WTC11 (cell line): Measurements from ENCODE around the gene LYZ.

Experiments
- CREB1 ChIP-seq: sonication (generic); formaldehyde crosslinking; IDR thresholded peaks from 2 replicates; pipeline ENCODE4 v1.8.0; 2023; ENCODE audit warnings: mild to moderate bottlenecking, missing genetic modification reagents
- CTCF ChIP-seq: fragments of 200-600 bp; IDR thresholded peaks from 2 replicates; pipeline ENCODE4 v1.8.0; 2022; ENCODE audit warnings: antibody characterized with exemption
- KAT7 ChIP-seq: sonication (generic); formaldehyde crosslinking; IDR thresholded peaks from 2 replicates; pipeline ENCODE4 v1.8.1; 2023; ENCODE audit warnings: missing genetic modification reagents, mild to moderate bottlenecking, borderline replicate concordance
- MAX ChIP-seq: sonication (generic); formaldehyde crosslinking; IDR thresholded peaks from 2 replicates; pipeline ENCODE4 v1.8.0; 2022; ENCODE audit warnings: mild to moderate bottlenecking, missing genetic modification reagents
- NFYB ChIP-seq: sonication (generic); formaldehyde crosslinking; conservative IDR thresholded peaks from 2 replicates; pipeline ENCODE4 v1.8.0; 2022; ENCODE audit warnings: low read depth, missing genetic modification reagents
- NR1H2 ChIP-seq: sonication (generic); formaldehyde crosslinking; IDR thresholded peaks from 2 replicates; pipeline ENCODE4 v1.9.0; 2021; ENCODE audit warnings: mild to moderate bottlenecking, moderate library complexity, missing genetic modification reagents
- ZNF138 ChIP-seq: sonication (generic); formaldehyde crosslinking; conservative IDR thresholded peaks from 2 replicates; pipeline ENCODE4 v1.8.1; 2022; ENCODE audit warnings: mild to moderate bottlenecking, moderate library complexity, missing genetic modification reagents
- TF ChIP-seq, protein P1 (sequence below): sonication (generic); formaldehyde crosslinking; IDR thresholded peaks from 2 replicates; pipeline ENCODE4 v1.8.1; 2023; ENCODE audit warnings: mild to moderate bottlenecking, moderate library complexity, missing genetic modification reagents
- TF ChIP-seq, protein P2 (sequence below): sonication (generic); formaldehyde crosslinking; IDR thresholded peaks from 2 replicates; pipeline ENCODE4 v1.8.0; 2023; ENCODE audit warnings: missing genetic modification reagents, mild to moderate bottlenecking, borderline replicate concordance

GRCh38 chr12:69389831-69390230 is 41.6 kb downstream of the LYZ start:
- TF ChIP-seq CTCF (no peak), CREB1 (CRISPR knock-in tag) (no peak), NR1H2 (CRISPR knock-in tag) (no peak), KAT7 (no peak), MAX (no peak), ZNF138 (CRISPR knock-in tag) (no peak), NFYB (no peak)
- TF ChIP-seq, protein P1, sequence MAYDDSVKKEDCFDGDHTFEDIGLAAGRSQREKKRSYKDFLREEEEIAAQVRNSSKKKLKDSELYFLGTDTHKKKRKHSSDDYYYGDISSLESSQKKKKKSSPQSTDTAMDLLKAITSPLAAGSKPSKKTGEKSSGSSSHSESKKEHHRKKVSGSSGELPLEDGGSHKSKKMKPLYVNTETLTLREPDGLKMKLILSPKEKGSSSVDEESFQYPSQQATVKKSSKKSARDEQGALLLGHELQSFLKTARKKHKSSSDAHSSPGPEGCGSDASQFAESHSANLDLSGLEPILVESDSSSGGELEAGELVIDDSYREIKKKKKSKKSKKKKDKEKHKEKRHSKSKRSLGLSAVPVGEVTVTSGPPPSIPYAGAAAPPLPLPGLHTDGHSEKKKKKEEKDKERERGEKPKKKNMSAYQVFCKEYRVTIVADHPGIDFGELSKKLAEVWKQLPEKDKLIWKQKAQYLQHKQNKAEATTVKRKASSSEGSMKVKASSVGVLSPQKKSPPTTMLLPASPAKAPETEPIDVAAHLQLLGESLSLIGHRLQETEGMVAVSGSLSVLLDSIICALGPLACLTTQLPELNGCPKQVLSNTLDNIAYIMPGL (CRISPR knock-in tag), result no peak
- TF ChIP-seq, protein P2, sequence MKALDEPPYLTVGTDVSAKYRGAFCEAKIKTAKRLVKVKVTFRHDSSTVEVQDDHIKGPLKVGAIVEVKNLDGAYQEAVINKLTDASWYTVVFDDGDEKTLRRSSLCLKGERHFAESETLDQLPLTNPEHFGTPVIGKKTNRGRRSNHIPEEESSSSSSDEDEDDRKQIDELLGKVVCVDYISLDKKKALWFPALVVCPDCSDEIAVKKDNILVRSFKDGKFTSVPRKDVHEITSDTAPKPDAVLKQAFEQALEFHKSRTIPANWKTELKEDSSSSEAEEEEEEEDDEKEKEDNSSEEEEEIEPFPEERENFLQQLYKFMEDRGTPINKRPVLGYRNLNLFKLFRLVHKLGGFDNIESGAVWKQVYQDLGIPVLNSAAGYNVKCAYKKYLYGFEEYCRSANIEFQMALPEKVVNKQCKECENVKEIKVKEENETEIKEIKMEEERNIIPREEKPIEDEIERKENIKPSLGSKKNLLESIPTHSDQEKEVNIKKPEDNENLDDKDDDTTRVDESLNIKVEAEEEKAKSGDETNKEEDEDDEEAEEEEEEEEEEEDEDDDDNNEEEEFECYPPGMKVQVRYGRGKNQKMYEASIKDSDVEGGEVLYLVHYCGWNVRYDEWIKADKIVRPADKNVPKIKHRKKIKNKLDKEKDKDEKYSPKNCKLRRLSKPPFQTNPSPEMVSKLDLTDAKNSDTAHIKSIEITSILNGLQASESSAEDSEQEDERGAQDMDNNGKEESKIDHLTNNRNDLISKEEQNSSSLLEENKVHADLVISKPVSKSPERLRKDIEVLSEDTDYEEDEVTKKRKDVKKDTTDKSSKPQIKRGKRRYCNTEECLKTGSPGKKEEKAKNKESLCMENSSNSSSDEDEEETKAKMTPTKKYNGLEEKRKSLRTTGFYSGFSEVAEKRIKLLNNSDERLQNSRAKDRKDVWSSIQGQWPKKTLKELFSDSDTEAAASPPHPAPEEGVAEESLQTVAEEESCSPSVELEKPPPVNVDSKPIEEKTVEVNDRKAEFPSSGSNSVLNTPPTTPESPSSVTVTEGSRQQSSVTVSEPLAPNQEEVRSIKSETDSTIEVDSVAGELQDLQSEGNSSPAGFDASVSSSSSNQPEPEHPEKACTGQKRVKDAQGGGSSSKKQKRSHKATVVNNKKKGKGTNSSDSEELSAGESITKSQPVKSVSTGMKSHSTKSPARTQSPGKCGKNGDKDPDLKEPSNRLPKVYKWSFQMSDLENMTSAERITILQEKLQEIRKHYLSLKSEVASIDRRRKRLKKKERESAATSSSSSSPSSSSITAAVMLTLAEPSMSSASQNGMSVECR (CRISPR knock-in tag), result no peak
